ENCODE data around the gene RAPGEF4. TPM values are rescaled to one million over a fixed set of nuclear protein-coding genes. Genes with fewer than 3 reads are reported as not detected.

The RAPGEF4 gene
- total and polyA plus RNA-seq, 4 donors = 6.4 to 33.5 (median 8.6) TPM

DNA sequence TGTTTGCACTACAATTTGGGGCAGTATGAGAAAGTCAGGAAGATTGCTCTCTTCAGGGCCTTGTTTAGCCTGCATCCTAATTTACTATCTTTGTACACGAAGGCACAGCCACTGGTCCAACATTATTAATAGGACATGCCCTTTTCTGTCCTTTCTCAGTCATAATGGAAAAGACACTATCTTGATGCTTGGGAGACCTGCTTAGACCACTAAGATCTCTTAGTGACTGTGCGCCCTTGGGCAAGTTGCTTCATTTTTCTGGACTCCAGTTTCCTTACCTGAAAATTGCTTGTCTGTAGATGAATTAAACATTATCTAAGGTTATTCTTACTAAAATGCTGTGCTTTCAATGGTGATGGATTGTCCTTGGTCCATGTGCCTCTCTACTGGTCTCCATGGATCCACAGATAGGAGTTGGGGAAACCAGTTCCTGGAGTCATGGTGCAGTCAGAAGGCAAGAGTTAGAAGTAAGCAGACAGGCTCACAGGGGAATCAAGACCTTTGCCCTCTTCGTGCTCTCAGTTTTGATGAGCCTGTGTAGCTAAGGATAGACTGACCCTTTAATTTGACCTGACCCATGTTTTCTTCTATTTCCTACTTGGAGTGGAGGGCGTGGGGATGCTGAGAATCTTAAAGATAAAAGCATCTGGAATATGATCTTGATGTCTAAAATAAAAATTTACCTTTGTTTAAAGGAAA lies 114.0 kb downstream of the RAPGEF4 start:
- ATAC-seq (ENCODE audit: insufficient read depth, low FRiP score) (no peak), DNase-seq (no peak)
- no peaks in the 10 kb centered on the region for H3K4me1 ChIP-seq (ENCODE audit: control insufficient read depth in 5 of 5, insufficient read depth in 5 of 5, low read length in 5 of 5)
- no peaks in the 10 kb centered on the region for H3K36me3 ChIP-seq (ENCODE audit: control insufficient read depth in 4 of 4, insufficient read depth in 4 of 4, low read length in 4 of 4)
- no peaks in the 10 kb centered on the region for H3K27me3 ChIP-seq (ENCODE audit: control insufficient read depth in 3 of 3, insufficient read depth in 3 of 3, low read length in 2 of 3)
- no peak overlapping the region for H3K9ac ChIP-seq (ENCODE audit: insufficient read depth in 1 of 2, low read length in 2 of 2)
- H3K27ac ChIP-seq (ENCODE audit: low read depth in 1 of 2, low read length in 1 of 2) = no peak overlapping the region
- 81 to 92% methylated on average over 4 of the region's 4 CpGs for WGBS, 2 donors
- no peak for TF ChIP-seq CTCF (IDR thresholded peaks at IDR 0.05; ENCODE audit: control extremely low read depth, extremely low read depth)
- no peak overlapping the region for H3K4me3 ChIP-seq
- peaks cover 0 to 7% (median 0%) of the 10 kb centered on the region in 4 donors for H3K9me3 ChIP-seq (ENCODE audit: control insufficient read depth in 4 of 4, insufficient read depth in 3 of 4, low read length in 3 of 4)

DNA sequence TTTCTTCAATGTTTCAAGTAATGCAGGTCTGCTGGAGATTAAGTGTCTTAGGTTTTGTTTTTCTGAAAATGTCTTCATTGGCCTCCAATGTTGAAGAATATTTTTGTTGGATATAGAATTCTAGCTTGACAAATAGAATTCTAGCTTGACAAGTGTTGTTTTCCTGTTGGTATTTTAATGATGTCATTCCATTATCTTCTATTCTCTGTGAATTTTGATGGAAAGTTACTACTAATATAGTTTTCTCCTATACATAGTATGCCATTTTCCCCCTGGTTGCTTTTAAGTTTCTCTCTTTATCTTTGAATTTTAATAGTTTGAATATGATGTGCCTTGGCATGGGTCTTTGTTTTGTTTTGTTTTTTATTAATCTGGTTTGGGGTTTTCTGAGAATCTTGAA lies 119.9 kb downstream of the RAPGEF4 start:
- Histone ChIP-seq H3K9me3 (ENCODE audit: control insufficient read depth in 4 of 4, insufficient read depth in 3 of 4, low read length in 3 of 4) (peaks cover 0 to 9% (median 0%) of the 10 kb centered on the region in 4 donors), H3K4me3 (no peak overlapping the region), H3K27me3 (ENCODE audit: control insufficient read depth in 3 of 3, insufficient read depth in 3 of 3, low read length in 2 of 3) (no peaks in the 10 kb centered on the region), H3K4me1 (ENCODE audit: control insufficient read depth in 5 of 5, insufficient read depth in 5 of 5, low read length in 5 of 5) (peaks cover 0 to 10% (median 1%) of the 10 kb centered on the region in 5 donors), H3K27ac (ENCODE audit: low read depth in 1 of 2, low read length in 1 of 2) (no peak overlapping the region), H3K9ac (ENCODE audit: insufficient read depth in 1 of 2, low read length in 2 of 2) (no peak overlapping the region), H3K36me3 (ENCODE audit: control insufficient read depth in 4 of 4, insufficient read depth in 4 of 4, low read length in 4 of 4) (no peaks in the 10 kb centered on the region)
- ATAC-seq (ENCODE audit: insufficient read depth, low FRiP score) (no peak), DNase-seq (no peak)
- TF ChIP-seq CTCF (IDR thresholded peaks at IDR 0.05; ENCODE audit: control extremely low read depth, extremely low read depth) = no peak

GRCh38 chr2:172856606-172857005 lies 121.0 kb downstream of the RAPGEF4 start:
- Histone ChIP-seq H3K9ac (ENCODE audit: insufficient read depth in 1 of 2, low read length in 2 of 2) (no peak overlapping the region), H3K4me1 (ENCODE audit: control insufficient read depth in 5 of 5, insufficient read depth in 5 of 5, low read length in 5 of 5) (peaks cover 0 to 19% (median 6%) of the 10 kb centered on the region in 5 donors), H3K27ac (ENCODE audit: low read depth in 1 of 2, low read length in 1 of 2) (no peak overlapping the region), H3K36me3 (ENCODE audit: control insufficient read depth in 4 of 4, insufficient read depth in 4 of 4, low read length in 4 of 4) (no peaks in the 10 kb centered on the region), H3K9me3 (ENCODE audit: control insufficient read depth in 4 of 4, insufficient read depth in 3 of 4, low read length in 3 of 4) (peaks cover 0 to 9% (median 0%) of the 10 kb centered on the region in 4 donors), H3K4me3 (no peak overlapping the region), H3K27me3 (ENCODE audit: control insufficient read depth in 3 of 3, insufficient read depth in 3 of 3, low read length in 2 of 3) (no peaks in the 10 kb centered on the region)
- TF ChIP-seq CTCF (IDR thresholded peaks at IDR 0.05; ENCODE audit: control extremely low read depth, extremely low read depth) = no peak
- ATAC-seq (ENCODE audit: insufficient read depth, low FRiP score) (no peak), DNase-seq (no peak)
- 93 to 100% methylated on average over 2 of the region's 2 CpGs for WGBS, 2 donors

DNA sequence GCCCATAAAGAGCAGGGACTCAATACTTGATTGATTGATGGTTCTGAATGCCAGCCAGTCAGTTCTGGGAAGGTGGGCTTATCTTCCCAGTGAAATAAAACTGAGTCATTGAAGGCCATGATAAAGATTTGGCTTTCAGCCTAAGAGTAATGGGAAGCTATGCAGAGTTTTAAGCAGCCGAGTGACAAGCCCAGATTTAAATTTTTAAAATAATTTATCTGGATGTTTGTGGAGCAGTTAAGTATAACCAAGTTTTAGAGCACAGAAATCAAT lies 122.8 kb downstream of the RAPGEF4 start:
- H3K4me3 ChIP-seq = no peak overlapping the region
- no peaks in the 10 kb centered on the region for H3K36me3 ChIP-seq (ENCODE audit: control insufficient read depth in 4 of 4, insufficient read depth in 4 of 4, low read length in 4 of 4)
- WGBS, 2 donors = 66 to 79% methylated on average over 1 of the region's 1 CpG
- ATAC-seq (ENCODE audit: insufficient read depth, low FRiP score) (no peak), DNase-seq (no peak)
- no peak overlapping the region for H3K27ac ChIP-seq (ENCODE audit: low read depth in 1 of 2, low read length in 1 of 2)
- peaks cover 0 to 24% (median 6%) of the 10 kb centered on the region in 5 donors for H3K4me1 ChIP-seq (ENCODE audit: control insufficient read depth in 5 of 5, insufficient read depth in 5 of 5, low read length in 5 of 5)
- TF ChIP-seq CTCF (IDR thresholded peaks at IDR 0.05; ENCODE audit: control extremely low read depth, extremely low read depth) = no peak
- H3K9ac ChIP-seq (ENCODE audit: insufficient read depth in 1 of 2, low read length in 2 of 2) = no peak overlapping the region
- no peaks in the 10 kb centered on the region for H3K27me3 ChIP-seq (ENCODE audit: control insufficient read depth in 3 of 3, insufficient read depth in 3 of 3, low read length in 2 of 3)
- H3K9me3 ChIP-seq (ENCODE audit: control insufficient read depth in 4 of 4, insufficient read depth in 3 of 4, low read length in 3 of 4) = peaks cover 0 to 9% (median 0%) of the 10 kb centered on the region in 4 donors
